ENCODE results near the gene CYP3A5. TPM values are rescaled to one million over a fixed set of nuclear protein-coding genes. Genes with fewer than 3 reads are reported as not detected.
"Not testable (repeated sequence)": the region's sequence is repeated elsewhere in the genome, so short reads cannot be mapped to it uniquely, and the experiment has no call there.

CYP3A5 gene
- total RNA-seq, 1 experiment from 2014 or later = 2.0 TPM

DNA sequence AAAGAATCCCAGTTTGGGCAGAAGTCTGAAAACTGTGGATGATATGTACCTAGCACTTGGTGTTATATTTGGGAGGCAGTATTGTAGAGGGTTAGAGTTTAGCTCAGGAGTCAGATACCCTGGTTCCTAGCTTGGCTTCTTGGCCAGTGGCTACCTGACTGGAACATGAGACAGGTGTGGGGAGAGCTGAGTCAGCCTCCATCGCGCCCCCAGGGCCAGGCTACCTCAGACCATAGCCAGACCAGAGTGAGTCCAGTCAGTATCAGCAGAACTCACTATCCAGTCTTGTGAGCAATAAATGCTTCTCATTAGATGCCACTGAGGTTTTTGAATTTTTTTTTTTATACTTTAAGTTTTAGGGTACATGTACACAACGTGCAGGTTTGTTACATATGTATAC lies 26.0 kb downstream of the CYP3A5 start:
- Histone ChIP-seq H3K79me2 (ENCODE audit: low read depth) (no peaks in the 10 kb centered on the region), H4K20me1 (ENCODE audit: insufficient read depth) (no peaks in the 10 kb centered on the region), H3K27ac (no peak overlapping the region), H3K27me3 (ENCODE audit: insufficient read depth, low read depth) (no peaks in the 10 kb centered on the region), H3F3A (ENCODE audit: insufficient read depth, low read depth) (no peaks in the 10 kb centered on the region), H3K9me3 (ENCODE audit: insufficient read depth, low read depth) (no peaks in the 10 kb centered on the region), H2AFZ (no peak overlapping the region), H3K4me1 (replicated peaks; ENCODE audit: insufficient read depth) (no peaks in the 10 kb centered on the region), H3K4me3 (no peak overlapping the region), H3K9me2 (ENCODE audit: insufficient read depth) (no peaks in the 10 kb centered on the region), H3K36me3 (ENCODE audit: low read depth) (no peaks in the 10 kb centered on the region), H3K4me2 (no peak overlapping the region)
- no TSS peak for BruUV-seq (replicated peaks)
- intact Hi-C loops (cut with micrococcal nuclease; ENCODE audit: unreplicated experiment) = no loop called here
- no peak for DNase-seq
- ChIA-PET CTCF (no interaction called here), POLR2A (ENCODE audit: unreplicated experiment) (no interaction called here)
- TF ChIP-seq, protein P1, sequence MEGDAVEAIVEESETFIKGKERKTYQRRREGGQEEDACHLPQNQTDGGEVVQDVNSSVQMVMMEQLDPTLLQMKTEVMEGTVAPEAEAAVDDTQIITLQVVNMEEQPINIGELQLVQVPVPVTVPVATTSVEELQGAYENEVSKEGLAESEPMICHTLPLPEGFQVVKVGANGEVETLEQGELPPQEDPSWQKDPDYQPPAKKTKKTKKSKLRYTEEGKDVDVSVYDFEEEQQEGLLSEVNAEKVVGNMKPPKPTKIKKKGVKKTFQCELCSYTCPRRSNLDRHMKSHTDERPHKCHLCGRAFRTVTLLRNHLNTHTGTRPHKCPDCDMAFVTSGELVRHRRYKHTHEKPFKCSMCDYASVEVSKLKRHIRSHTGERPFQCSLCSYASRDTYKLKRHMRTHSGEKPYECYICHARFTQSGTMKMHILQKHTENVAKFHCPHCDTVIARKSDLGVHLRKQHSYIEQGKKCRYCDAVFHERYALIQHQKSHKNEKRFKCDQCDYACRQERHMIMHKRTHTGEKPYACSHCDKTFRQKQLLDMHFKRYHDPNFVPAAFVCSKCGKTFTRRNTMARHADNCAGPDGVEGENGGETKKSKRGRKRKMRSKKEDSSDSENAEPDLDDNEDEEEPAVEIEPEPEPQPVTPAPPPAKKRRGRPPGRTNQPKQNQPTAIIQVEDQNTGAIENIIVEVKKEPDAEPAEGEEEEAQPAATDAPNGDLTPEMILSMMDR (conservative IDR thresholded peaks at IDR 0.05) = no peak
- no peak for TF ChIP-seq EZH2 (IDR thresholded peaks at IDR 0.05; ENCODE audit: low read depth)

DNA sequence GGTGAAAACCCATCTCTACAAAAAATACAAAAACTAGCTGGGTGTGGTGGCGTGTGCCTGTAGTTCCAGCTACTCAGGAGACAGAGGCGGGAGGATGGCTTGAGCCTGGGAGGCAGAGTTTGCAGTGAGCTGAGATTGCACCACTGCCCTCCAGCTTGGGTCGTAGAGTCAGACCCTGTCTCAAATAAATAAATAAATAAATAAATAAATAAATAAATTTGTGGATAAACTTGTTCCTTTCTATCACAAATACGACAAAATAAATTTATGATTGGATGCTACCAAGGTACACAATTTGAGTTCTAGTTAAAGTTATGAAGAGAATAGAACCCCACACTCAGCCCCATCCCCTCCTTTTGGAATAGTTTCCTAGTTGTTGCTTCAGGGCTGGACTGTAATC lies 26.5 kb downstream of the CYP3A5 start:
- intact Hi-C loops (cut with micrococcal nuclease; ENCODE audit: unreplicated experiment); H3K27me3 ChIP-seq (ENCODE audit: insufficient read depth, low read depth); H3K4me1 ChIP-seq (replicated peaks; ENCODE audit: insufficient read depth); H2AFZ ChIP-seq; H3K4me2 ChIP-seq; H3K36me3 ChIP-seq (ENCODE audit: low read depth); H3F3A ChIP-seq (ENCODE audit: insufficient read depth, low read depth); H4K20me1 ChIP-seq (ENCODE audit: insufficient read depth); H3K4me3 ChIP-seq; DNase-seq; BruUV-seq (replicated peaks); CTCF ChIA-PET; H3K9me3 ChIP-seq (ENCODE audit: insufficient read depth, low read depth); H3K27ac ChIP-seq; H3K79me2 ChIP-seq (ENCODE audit: low read depth); H3K9me2 ChIP-seq (ENCODE audit: insufficient read depth): not testable (repeated sequence)
- POLR2A ChIA-PET (ENCODE audit: unreplicated experiment) = interaction anchor here (0.6 kb wide), 1 partner anchor 41 kb away, joined by 3 read pairs; no protein-coding TSS in a partner anchor

DNA sequence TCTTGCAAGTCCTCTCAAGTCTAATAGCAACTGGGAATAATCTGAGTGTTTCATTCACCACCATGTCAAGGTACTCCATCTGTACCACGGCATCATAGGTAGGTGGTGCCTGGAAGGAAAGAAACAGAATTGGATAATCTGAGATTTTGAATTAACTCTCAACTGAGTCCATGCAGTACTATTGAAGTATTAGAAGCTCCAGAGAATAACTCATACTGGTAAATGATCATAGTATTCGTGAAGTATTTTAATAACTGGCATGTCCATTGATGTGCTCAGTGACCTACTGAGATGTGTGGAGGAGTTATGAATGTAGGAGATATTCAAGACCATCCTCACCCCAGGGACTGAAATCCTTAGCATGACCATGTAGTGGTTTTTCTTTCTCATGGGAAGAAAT lies 27.1 kb downstream of the CYP3A5 start:
- ChIA-PET POLR2A (ENCODE audit: unreplicated experiment) (interaction anchor here (0.6 kb wide), 1 partner anchor 42 kb away, joined by 3 read pairs; no protein-coding TSS in a partner anchor), CTCF (no interaction called here)
- no peak overlapping the region for H3K27ac ChIP-seq
- H4K20me1 ChIP-seq (ENCODE audit: insufficient read depth) = no peaks in the 10 kb centered on the region
- intact Hi-C loops (cut with micrococcal nuclease; ENCODE audit: unreplicated experiment) = no loop called here
- no peaks in the 10 kb centered on the region for H3F3A ChIP-seq (ENCODE audit: insufficient read depth, low read depth)
- H3K4me3 ChIP-seq = no peak overlapping the region
- no TSS peak for BruUV-seq (replicated peaks)
- H3K79me2 ChIP-seq (ENCODE audit: low read depth) = no peaks in the 10 kb centered on the region
- TF ChIP-seq, protein P1 (conservative IDR thresholded peaks at IDR 0.05) = no peak
- TF ChIP-seq EZH2 (IDR thresholded peaks at IDR 0.05; ENCODE audit: low read depth) = no peak
- H3K27me3 ChIP-seq (ENCODE audit: insufficient read depth, low read depth) = no peaks in the 10 kb centered on the region
- no peaks in the 10 kb centered on the region for H3K4me1 ChIP-seq (replicated peaks; ENCODE audit: insufficient read depth)
- H2AFZ ChIP-seq = no peak overlapping the region
- no peak overlapping the region for H3K4me2 ChIP-seq
- DNase-seq = no peak
- H3K36me3 ChIP-seq (ENCODE audit: low read depth) = no peaks in the 10 kb centered on the region
- no peaks in the 10 kb centered on the region for H3K9me2 ChIP-seq (ENCODE audit: insufficient read depth)
- no peaks in the 10 kb centered on the region for H3K9me3 ChIP-seq (ENCODE audit: insufficient read depth, low read depth)

DNA sequence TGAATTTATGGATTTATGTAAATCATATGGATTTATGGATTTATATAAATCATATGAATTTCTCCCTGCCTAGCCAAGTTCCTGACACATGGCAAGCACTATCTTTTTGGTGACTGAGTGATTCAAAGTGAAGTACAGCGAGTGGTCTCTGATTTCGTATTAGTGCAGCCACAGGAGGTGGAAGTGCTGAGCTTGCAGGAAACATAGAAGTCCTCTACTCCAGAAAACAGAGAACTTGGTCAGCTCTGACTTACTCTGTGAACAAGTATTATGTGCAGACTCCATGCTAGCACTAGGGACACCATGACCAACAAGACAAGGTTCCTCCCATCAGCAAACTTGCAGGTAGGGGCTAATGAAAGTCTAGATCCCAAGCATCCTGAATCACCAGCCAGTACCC lies 28.5 kb downstream of the CYP3A5 start:
- H3K27me3 ChIP-seq (ENCODE audit: insufficient read depth, low read depth) = no peaks in the 10 kb centered on the region
- CTCF ChIA-PET = no interaction called here
- no peaks in the 10 kb centered on the region for H3K79me2 ChIP-seq (ENCODE audit: low read depth)
- no peak for DNase-seq
- H3K36me3 ChIP-seq (ENCODE audit: low read depth) = no peaks in the 10 kb centered on the region
- H3K27ac ChIP-seq = no peak overlapping the region
- no peak overlapping the region for H3K4me3 ChIP-seq
- no peaks in the 10 kb centered on the region for H3K9me3 ChIP-seq (ENCODE audit: insufficient read depth, low read depth)
- H3K9me2 ChIP-seq (ENCODE audit: insufficient read depth) = no peaks in the 10 kb centered on the region
- BruUV-seq (replicated peaks) = no TSS peak
- H3F3A ChIP-seq (ENCODE audit: insufficient read depth, low read depth) = no peaks in the 10 kb centered on the region
- H4K20me1 ChIP-seq (ENCODE audit: insufficient read depth) = no peaks in the 10 kb centered on the region
- H3K4me2 ChIP-seq = no peak overlapping the region
- intact Hi-C loops (cut with micrococcal nuclease; ENCODE audit: unreplicated experiment) = no loop called here
- no peak overlapping the region for H2AFZ ChIP-seq
- TF ChIP-seq, protein P1 (conservative IDR thresholded peaks at IDR 0.05) = no peak
- no peak for TF ChIP-seq EZH2 (IDR thresholded peaks at IDR 0.05; ENCODE audit: low read depth)
- no peaks in the 10 kb centered on the region for H3K4me1 ChIP-seq (replicated peaks; ENCODE audit: insufficient read depth)
- POLR2A ChIA-PET (ENCODE audit: unreplicated experiment) = no interaction called here
